Fibroblast of upper back skin (primary cell): ENCODE data around the gene PPM1G.

ENCODE experiments used
- DNase-seq: peaks from one replicate; pipeline ENCODE4 v3.0.0-alpha.2; 2013

Gene PPM1G

DNA sequence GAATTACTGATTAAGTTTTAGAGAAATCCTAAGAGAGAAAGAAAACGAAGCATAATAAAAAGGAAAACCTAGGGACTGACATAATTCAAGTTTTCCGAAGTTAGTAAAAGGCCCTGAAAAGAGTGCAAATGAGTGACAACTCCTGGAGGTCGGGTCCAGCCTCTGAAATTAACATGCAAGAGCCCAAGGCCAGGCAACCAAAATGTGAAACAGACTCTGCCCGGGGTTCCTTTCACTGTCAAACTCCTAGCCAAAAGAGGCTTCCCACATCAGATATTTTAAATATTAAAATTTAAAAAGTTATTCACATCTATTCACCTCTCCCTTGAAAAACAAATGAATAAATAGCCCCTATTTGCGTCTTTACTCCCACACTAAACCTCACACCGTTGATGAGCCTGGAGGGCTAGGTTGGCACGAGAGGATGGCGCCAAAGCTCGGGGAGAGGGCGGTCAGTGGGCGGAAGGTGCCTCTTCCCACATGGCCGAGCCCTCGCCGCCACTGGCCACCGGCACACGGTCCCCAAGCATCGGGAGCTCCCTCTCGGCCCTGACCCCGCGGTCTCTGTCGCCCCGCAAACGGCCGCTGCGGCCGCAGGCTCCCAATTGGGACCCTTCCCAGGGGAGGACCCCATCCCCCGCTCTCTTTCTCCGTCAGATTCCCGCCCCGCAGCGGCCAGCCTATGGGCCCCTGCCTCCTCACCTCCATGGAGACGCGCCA lies 630 bp downstream of the PPM1G start:
- DNase-seq = no peak

DNA sequence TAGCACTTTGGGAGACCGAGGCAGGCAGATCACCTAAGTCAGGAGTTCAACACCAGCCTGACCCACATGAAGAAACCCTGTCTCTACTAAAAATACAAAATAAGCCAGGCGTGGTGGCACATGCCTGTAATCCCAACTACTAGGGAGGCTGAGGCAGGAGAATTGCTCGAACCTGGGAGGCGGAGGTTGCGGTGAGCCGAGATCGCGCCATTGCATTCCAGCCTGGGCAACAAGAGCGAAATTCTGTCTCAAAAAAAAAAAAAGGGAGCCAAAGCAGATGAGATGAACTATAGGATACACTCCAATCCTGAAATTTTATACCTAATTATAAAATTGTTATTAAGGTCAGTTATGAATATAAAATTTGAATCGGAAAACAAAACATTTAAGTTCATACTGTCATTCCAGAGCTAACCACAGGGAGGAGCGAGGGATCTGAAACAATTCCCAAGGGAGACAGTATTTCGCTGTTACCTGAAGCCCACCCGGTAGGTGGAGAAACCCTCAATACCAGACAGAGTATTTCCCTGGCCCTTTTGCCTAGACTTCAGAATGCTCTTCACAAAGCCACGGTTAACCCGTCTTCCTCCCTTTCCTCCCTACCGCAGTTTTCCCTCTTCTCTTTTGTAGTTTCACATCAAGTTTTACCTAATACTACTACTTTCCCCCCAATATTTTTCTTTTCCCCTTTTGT lies 1.4 kb downstream of the PPM1G start:
- DNase-seq = peak; percentile 56

- peak; percentile 14 for DNase-seq
Observed at GRCh38 chr2:27400348-27401135, 8.8 kb downstream of the PPM1G start.

DNA sequence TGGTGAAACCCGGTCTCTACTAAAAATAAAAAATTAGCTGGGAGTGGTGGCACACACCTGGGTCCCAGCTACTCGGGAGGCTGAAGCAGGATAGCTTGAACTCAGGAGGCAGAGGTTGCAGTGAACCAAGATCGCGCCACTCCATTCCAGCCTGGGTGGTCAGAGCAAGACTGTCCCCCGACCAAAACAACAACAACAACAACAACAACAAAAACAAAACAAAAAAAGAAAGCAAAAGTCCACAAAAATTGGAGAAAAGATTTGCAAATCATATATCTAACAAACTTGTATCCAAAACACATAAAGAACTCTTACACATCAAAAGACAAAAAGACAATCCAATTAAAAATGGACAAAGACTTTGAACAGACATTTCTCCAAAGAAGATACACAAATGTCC lies 10.4 kb downstream of the PPM1G start:
- no peak for DNase-seq

GRCh38 chr2:27393225-27393624 lies 16.2 kb downstream of the PPM1G start:
- DNase-seq = no peak

GRCh38 chr2:27390822-27391679 lies 18.3 kb downstream of the PPM1G start:
- no peak for DNase-seq

GRCh38 chr2:27381577-27382181 lies 27.7 kb downstream of the PPM1G start:
- DNase-seq = no peak

DNA sequence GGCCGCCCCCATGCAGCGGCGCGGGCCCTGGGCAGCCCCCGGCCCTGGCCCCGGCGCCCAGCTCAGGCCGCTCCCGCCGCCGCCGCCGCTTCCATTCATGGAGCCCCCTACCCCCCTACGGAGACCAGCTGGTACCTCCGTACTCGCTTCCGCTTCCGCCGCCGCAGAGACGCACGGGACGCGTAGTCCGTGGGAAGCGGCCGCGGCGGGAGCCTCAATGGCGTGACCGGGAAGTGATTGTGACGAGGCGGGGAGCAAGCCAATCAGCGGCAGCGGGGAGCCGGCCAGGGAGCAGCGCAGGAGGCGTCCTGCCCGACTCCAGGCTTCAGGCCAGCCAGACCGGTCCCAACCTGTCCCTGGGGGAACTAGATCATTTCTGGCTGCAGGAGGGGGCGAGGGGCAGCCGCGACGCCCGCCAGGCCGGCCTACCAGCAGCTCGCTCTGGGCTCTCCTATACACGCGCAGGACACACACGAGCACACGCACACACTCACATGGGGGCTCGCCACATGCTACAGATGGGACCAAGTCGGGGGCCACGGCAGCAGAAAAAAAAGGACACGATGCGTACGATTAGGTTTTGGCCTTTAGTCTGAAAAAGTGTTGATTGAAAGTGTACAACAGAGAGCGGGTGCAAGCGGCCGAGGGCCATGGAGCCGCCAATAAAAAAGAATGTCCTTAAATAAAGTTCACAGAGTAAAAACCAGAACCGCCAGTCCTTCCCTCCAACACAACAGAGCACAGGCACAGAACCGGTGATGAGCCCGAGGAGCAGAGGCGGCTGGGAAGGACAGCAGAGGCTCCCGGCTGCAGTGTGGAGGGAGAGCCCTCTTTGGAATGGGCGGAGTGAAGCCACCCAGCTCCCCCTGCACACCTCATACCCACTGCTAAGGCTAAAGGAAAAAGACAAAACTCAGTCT lies 28.5 kb downstream of the PPM1G start, which contains the start of gene ZNF513:
Gene ZNF513, minus strand, starts transcription at position 109 of the 920 bp plus-strand sequence. CDS start 208 bp downstream, outside the sequence.
- peak; percentile 95 for DNase-seq

DNA sequence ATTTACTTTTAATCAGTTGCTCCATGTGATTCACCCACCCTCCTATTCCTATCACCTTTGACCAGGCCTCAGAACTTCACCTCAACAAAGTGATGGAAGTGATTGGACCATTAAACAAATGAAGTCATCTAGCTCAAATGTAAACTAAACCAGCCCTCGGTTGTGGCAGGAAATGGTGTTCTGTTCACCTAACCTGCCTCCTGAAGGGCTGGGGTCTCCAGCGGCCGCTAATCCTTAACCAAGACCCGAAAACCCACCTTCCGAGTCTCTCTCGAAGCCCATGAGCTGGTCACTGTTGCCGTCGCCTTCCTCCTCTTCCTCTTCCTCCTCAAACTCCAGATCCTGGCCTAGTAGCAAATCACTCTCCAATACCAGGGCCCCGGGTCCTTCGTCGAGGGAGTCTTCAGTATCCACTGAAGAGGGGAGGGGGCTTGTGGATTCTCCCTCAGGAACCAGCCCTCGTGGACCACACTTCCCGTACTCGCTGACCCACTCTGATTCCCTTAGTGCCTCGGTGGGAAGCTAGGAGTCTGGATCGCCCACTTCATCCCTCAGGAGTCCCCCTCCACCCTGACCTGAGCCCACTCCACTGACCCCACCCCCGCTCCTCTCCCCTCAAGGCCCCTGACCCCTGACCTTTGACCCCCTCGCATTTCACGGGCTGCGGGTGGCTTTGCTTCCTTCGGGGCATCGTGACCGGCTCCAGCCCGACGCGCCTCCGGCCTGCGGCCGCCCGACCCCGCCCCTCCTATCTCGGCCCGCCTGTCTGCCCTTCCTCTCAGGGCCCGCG lies 29.4 kb downstream of the PPM1G start:
- peak; percentile 25 for DNase-seq

DNA sequence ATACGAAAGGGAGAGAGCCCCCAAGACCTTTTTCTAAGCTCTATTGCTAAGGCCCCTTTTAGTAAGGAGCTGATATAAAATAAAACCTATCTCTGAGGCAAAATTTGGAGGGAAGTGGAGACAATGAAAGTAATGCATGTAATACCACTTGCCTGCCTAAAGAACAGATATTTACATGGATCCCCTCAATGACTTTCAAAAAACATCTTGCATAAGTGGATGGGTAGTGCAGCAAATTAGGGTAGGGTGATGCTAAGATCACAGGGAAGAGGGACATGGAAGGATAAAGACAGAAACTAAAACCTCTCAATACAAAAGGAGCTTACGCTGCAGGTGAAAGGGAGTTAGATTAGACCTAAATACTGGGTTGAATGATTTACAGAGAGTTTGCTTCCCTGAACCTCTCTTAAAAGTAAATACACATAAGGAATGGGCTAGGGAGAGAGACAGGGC lies 30.0 kb downstream of the PPM1G start:
- no peak for DNase-seq

- no peak for DNase-seq
Observed at GRCh38 chr2:27378809-27379290, 30.5 kb downstream of the PPM1G start.

DNA sequence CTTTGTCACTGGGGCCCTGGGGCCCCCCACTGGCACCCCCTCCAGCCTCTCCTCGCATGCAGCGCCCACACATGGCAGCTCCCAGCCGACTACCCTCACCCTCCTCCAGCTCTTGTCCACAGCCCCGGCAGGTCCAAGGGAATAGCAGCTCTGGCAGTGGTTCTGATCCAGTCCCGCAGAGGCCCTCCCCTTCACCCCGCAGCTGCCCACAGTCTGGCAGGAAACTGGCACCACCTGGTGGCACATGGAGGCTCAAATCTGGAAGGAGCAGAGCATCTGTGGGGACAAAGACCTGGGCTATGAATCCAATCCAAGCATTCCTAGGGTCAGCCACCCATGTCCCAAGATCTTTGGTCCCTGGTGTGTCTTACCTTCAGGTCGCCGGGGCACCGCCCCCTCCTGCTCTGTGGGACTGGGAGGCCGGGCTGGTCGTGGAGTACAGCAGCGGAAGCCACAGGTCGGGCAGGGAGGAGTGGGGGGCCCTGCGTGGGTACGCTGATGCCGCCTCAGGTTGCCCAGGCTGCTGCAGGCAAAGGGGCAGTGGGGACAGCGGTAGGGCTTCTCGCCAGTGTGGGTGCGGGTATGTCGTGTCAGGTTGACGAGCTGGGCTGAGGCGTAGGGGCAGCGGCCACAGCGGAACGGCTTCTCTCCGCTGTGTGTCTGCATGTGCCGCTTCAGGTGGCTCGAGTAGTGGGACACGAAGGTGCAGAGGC lies 31.1 kb downstream of the PPM1G start:
- no peak for DNase-seq

GRCh38 chr2:27377618-27378095 lies 31.7 kb downstream of the PPM1G start:
- no peak for DNase-seq

DNA sequence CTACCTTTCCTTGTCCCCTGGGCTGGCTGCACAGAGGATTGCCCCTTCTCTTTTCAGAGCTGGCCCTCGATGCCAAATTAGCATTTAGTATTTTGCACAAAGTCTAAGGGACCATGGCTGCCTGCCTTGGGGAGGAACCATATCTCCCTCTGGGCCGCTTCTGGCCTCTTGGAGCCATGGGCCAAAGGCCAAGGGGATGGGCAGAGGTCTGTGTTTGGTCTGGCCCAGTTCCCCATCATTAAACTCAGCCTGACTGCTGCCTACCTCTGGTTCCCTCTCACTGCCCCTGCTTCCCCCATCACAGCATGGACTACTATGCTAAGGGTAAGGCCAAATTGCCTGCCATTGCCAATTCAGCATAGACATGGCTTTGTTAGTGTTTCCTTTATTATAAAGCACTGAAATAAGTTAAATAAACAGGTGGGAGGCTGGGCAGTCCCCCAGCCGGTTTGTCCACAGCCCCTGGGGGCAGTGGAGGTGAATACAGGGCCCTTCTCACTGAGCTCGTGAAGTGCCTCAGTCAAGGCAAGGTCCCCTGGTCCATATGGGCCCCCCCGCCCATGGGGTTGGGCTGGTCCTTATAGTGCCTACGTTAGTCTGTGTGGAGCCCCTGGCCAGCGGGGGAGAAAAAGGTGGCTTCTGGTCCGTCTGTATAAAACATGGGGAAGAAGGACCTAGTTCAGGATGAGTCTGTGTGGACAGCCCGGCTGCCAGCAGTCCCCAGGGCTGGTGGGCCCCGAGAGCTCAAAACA lies 32.3 kb downstream of the PPM1G start:
- no peak for DNase-seq

DNA sequence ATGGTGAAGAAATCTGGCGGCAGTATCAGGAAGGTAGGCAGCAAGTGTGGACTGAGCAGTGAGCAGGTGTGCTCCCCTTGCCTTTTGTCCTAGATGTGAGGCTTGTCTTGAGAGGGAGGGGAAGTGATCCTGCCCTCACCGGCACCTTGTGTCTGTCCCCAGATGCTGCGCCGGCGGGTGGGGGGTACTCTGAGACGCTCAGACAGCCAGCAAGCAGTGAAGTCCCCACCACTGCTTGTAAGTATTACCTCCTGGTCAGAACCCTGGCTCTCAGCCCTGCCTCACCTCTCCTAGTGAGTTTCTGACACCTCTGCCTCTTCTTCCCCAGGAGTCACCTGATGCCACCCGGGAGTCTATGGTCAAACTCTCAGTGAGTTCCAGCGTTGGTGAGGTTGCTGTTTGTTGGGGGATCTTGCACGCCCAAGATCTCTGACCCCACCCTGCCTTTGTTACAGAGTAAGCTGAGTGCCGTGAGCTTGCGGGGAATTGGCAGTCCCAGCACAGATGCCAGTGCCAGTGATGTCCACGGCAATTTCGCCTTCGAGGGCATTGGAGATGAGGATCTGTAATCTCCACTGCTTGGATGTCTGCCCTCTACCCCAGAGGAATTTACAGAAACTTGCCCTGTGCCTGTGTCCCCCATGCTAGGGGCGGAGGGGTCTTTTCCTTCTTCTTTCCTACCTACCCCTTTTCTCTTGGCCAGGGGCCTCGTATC lies 33.1 kb downstream of the PPM1G start:
- DNase-seq = no peak

- DNase-seq = no peak
Observed at GRCh38 chr2:27375513-27376099, 33.8 kb downstream of the PPM1G start.

GRCh38 chr2:27373567-27373966 lies 35.8 kb downstream of the PPM1G start:
- DNase-seq = no peak
